NCI-H146 treated with DMSO at 0.1 percent for 48 hours (cell line): Measurements from ENCODE around the gene ATMIN.

Experiments used
- DNase-seq: peaks from one replicate; lab custom pipeline; 2025; ENCODE audit not compliant: unreplicated experiment; lab: John Stamatoyannopoulos, UW

Gene ATMIN

DNA sequence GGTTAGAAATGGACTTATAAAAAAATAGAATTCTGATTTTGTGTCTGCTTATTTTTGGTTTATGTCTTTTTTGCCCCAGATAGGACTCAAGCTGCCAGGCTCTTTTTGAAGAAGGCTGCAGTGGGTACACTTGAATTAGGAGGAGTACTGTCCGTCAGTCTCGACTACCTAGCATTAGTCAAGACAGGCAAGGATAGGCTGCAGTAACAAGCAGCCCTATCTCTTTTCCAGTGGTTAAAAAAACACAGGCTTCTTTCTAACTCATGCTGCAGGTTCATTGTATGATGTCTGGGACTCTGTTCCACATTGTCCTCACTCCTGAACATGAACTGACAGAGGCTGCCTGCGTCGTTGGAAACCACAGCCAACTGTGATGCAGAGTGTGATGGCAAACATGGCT lies 33.4 kb downstream of the ATMIN start:
- no peak for DNase-seq

DNA sequence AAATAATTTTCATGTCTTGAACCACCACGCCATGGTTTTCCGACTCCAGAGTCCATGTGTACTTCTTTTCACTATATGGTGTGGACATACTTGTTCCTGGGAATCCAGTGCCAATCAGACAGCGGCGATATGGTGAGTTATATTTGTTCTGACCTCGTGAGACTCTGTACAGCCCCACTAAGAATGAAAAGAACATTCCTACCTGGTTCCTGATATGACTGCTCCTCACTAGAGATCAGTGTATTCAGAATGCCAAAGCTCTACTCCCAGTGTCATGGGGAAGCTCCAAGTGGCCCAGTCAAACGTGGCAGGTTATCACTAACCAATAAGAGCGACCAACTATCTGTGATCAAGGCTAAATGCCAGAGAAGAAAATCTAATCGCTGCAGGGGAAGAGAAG lies 35.3 kb downstream of the ATMIN start:
- no peak for DNase-seq

GRCh38 chr16:81071805-81072204 lies 36.2 kb downstream of the ATMIN start:
- DNase-seq, result no peak

GRCh38 chr16:81073560-81074330 lies 38.1 kb downstream of the ATMIN start:
- DNase-seq, result no peak

DNA sequence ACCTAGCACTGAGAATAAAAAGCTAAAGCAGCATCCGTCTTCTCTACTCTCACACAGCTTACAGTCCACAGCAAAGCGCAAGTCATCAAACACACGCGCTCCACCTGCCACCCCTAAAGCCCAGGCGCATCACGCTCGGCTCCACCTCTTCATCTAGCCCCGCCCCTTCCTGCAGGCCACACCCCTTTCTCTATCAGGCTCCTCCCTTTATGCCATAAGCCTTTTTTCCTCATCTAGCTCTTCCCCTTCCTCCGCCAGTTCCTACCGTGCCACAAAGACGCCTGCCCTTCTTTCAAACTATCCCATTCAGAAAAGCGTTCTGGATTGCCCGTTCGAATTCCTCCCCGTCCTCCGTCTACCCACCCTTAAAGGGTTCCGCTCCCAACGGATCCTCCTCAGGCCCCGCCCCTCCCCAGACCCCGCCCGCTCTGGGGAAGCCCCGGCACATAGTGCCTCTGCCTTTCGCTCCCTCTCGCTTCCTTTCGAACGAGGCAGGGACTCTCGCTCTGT lies 41.0 kb downstream of the ATMIN start:
- DNase-seq, result peak; percentile 57

- peak; percentile 60 for DNase-seq
These were observed 41.7 kb downstream of the ATMIN start, which contains the start of gene C16orf46 for GRCh38 chr16:81077076-81077940. TSS of gene C16orf46 (minus strand) at chr16:81077238. CDS start at chr16:81063955, 13,283 bp downstream.

DNA sequence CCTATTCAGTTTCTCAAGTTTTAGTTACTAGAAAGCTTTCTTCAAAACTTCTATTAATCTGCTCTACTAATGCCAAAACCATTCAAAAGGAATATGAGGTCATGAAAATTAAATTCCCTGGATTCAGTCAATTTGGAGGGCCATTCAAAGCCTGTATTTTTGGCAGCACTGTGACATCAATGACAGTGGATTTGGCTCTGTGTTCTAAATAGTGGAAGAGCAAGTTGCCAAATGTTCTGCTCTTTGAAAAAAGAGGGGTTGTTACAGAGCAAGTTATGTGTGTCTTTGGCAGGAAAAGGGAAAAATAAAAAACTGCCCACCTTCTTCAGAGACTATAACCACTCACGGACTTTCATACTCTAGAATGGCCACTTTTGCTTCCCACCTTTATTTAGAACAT lies 44.6 kb downstream of the ATMIN start:
- no peak for DNase-seq

- DNase-seq, result no peak
These were observed 45.4 kb downstream of the ATMIN start for GRCh38 chr16:81081014-81081413.

- no peak for DNase-seq
These were observed 53.2 kb downstream of the ATMIN start for GRCh38 chr16:81088836-81089235.

- no peak for DNase-seq
These were observed 59.2 kb downstream of the ATMIN start for GRCh38 chr16:81094771-81095251.

DNA sequence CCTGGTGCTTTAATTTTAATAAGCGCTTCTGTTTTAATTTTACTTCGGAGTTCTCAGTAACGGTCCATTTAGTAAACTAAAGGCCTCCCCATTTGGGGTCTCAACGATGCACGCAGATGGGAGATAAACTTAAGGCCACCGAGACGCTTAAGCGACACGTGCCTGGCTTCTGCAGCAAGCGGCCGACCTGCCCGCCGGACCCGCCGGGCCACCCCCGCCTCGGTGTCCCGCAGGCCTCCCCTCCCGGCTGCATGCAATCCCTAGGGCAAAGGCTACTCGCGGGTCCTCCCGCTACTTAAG lies 60.0 kb downstream of the ATMIN start:
- no peak for DNase-seq

GRCh38 chr16:81095953-81096714 lies 60.5 kb downstream of the ATMIN start, which contains the start of gene GCSH:
TSS of gene GCSH (minus strand) at chr16:81096395. CDS start at chr16:81096278, 117 bp downstream.
- DNase-seq, result peak; percentile 93

- DNase-seq, result no peak
These were observed 61.1 kb downstream of the ATMIN start for GRCh38 chr16:81096715-81097208.
